ENCODE results near the gene DENND2D.

DENND2D gene

GRCh38 chr1:111193712-111194480 is 6.5 kb downstream of the DENND2D start:
- no peak for TF ChIP-seq TEAD4 (IDR thresholded peaks at IDR 0.05)
- TF ChIP-seq RAD21 (IDR thresholded peaks at IDR 0.05; ENCODE audit: low read depth), result no peak
- no peak for TF ChIP-seq NFIC (IDR thresholded peaks at IDR 0.05)
- no peak for TF ChIP-seq CREB1 (IDR thresholded peaks at IDR 0.05; ENCODE audit: low read depth)
- TF ChIP-seq YY1 (IDR thresholded peaks at IDR 0.05; ENCODE audit: low read depth), result no peak
- no peak for TF ChIP-seq FOXM1 (IDR thresholded peaks at IDR 0.05; ENCODE audit: borderline replicate concordance, low read depth)
- TF ChIP-seq USF1 (IDR thresholded peaks at IDR 0.05), result no peak
- TF ChIP-seq REST (IDR thresholded peaks at IDR 0.05; ENCODE audit: low read depth), result no peak
- TF ChIP-seq EP300 (IDR thresholded peaks at IDR 0.05; ENCODE audit: borderline replicate concordance), result no peak

- TF ChIP-seq USF1 (IDR thresholded peaks at IDR 0.05) (no peak), NFIC (IDR thresholded peaks at IDR 0.05) (no peak), ZBTB7A (IDR thresholded peaks at IDR 0.05; ENCODE audit: low read depth) (no peak), YY1 (IDR thresholded peaks at IDR 0.05; ENCODE audit: low read depth) (no peak)
Measured at GRCh38 chr1:111192658-111193519, 7.6 kb downstream of the DENND2D start.

- no peak for TF ChIP-seq FOXM1 (IDR thresholded peaks at IDR 0.05; ENCODE audit: borderline replicate concordance, low read depth)
- no peak for TF ChIP-seq REST (IDR thresholded peaks at IDR 0.05; ENCODE audit: low read depth)
- no peak for TF ChIP-seq CREB1 (IDR thresholded peaks at IDR 0.05; ENCODE audit: low read depth)
- no peak for TF ChIP-seq USF1 (IDR thresholded peaks at IDR 0.05)
- TF ChIP-seq YY1 (IDR thresholded peaks at IDR 0.05; ENCODE audit: low read depth), result no peak
- no peak for TF ChIP-seq RAD21 (IDR thresholded peaks at IDR 0.05; ENCODE audit: low read depth)
- TF ChIP-seq NFIC (IDR thresholded peaks at IDR 0.05), result no peak
- no peak for TF ChIP-seq CEBPB (IDR thresholded peaks at IDR 0.05)
- no peak for TF ChIP-seq EP300 (IDR thresholded peaks at IDR 0.05; ENCODE audit: borderline replicate concordance)
- TF ChIP-seq TEAD4 (IDR thresholded peaks at IDR 0.05), result no peak
- no peak for TF ChIP-seq TAF1 (IDR thresholded peaks at IDR 0.05; ENCODE audit: low read depth)
- no peak for TF ChIP-seq ZBTB7A (IDR thresholded peaks at IDR 0.05; ENCODE audit: low read depth)
Measured at GRCh38 chr1:111192074-111192473, 8.4 kb downstream of the DENND2D start.

GRCh38 chr1:111191496-111191895 is 8.9 kb downstream of the DENND2D start:
- no peak for TF ChIP-seq FOXM1 (IDR thresholded peaks at IDR 0.05; ENCODE audit: borderline replicate concordance, low read depth)
- TF ChIP-seq USF1 (IDR thresholded peaks at IDR 0.05), result no peak
- TF ChIP-seq TCF12 (IDR thresholded peaks at IDR 0.05; ENCODE audit: low read depth), result no peak
- no peak for TF ChIP-seq CREB1 (IDR thresholded peaks at IDR 0.05; ENCODE audit: low read depth)
- TF ChIP-seq ZBTB7A (IDR thresholded peaks at IDR 0.05; ENCODE audit: low read depth), result no peak
- TF ChIP-seq EP300 (IDR thresholded peaks at IDR 0.05; ENCODE audit: borderline replicate concordance), result no peak
- TF ChIP-seq MAX (IDR thresholded peaks at IDR 0.05), result no peak
- TF ChIP-seq TEAD4 (IDR thresholded peaks at IDR 0.05), result no peak
- TF ChIP-seq TAF1 (IDR thresholded peaks at IDR 0.05; ENCODE audit: low read depth), result no peak
- TF ChIP-seq CEBPB (IDR thresholded peaks at IDR 0.05), result no peak
- no peak for TF ChIP-seq EGR1 (IDR thresholded peaks at IDR 0.05)
- no peak for TF ChIP-seq REST (IDR thresholded peaks at IDR 0.05; ENCODE audit: low read depth)
- no peak for TF ChIP-seq NFIC (IDR thresholded peaks at IDR 0.05)
- no peak for TF ChIP-seq YY1 (IDR thresholded peaks at IDR 0.05; ENCODE audit: low read depth)
- TF ChIP-seq RAD21 (IDR thresholded peaks at IDR 0.05; ENCODE audit: low read depth), result no peak

All from Ishikawa (cell line).